PC-9 (cell line): ENCODE measurements around the gene AATF.

Experiments used
- EZH2 ChIP-seq: fragments of 200-600 bp; sonication (generic); IDR thresholded peaks from 2 replicates; pipeline ENCODE4 v1.8.0; 2017; ENCODE audit warnings: antibody characterized with exemption, low read depth
- TF ChIP-seq, protein P1 (sequence below): fragments of 200-600 bp; sonication (generic); conservative IDR thresholded peaks from 2 replicates; pipeline ENCODE4 v1.6.1; 2017; ENCODE audit warnings: mixed run types, antibody characterized with exemption, mild to moderate bottlenecking, moderate library complexity

DNA sequence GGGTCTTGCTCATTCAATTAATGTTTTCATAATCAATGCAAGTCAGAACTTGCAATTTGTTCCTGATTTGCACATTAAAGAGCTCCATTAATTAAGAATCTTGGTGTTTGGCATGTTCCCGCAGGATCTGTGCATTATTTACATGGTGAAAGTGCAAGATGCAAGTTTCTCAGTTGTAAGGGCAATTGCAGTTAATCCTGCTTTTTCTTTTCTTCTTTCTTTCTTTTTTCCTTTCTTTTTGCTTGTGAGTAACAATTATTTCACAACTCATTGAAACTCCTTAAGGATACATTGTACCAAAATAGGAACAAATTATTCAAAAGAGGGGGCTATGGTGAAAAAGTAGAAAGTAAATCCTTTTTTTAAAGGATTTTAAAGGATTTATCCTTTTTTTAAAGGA lies 24.2 kb downstream of the AATF start:
- TF ChIP-seq EZH2 = no peak
- TF ChIP-seq, protein P1, sequence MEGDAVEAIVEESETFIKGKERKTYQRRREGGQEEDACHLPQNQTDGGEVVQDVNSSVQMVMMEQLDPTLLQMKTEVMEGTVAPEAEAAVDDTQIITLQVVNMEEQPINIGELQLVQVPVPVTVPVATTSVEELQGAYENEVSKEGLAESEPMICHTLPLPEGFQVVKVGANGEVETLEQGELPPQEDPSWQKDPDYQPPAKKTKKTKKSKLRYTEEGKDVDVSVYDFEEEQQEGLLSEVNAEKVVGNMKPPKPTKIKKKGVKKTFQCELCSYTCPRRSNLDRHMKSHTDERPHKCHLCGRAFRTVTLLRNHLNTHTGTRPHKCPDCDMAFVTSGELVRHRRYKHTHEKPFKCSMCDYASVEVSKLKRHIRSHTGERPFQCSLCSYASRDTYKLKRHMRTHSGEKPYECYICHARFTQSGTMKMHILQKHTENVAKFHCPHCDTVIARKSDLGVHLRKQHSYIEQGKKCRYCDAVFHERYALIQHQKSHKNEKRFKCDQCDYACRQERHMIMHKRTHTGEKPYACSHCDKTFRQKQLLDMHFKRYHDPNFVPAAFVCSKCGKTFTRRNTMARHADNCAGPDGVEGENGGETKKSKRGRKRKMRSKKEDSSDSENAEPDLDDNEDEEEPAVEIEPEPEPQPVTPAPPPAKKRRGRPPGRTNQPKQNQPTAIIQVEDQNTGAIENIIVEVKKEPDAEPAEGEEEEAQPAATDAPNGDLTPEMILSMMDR = no peak
